HepG2 (cell line): ENCODE results near the gene PSMC3IP. TPM values are rescaled to one million over a fixed set of nuclear protein-coding genes. Genes with fewer than 3 reads are reported as not detected.

Experiments used
- CCAR2 ChIP-seq: fragments of 200-400 bp; formaldehyde crosslinking; optimal IDR thresholded peaks from 2 replicates; pipeline ENCODE3; 2018; ENCODE audit warnings: low read depth, mild to moderate bottlenecking, low read length, moderate library complexity
- MAFG ChIP-seq: sonication (generic); formaldehyde crosslinking; IDR thresholded peaks from 2 replicates; pipeline ENCODE4 v1.5.1; 2020; ENCODE audit warnings: mild to moderate bottlenecking, missing genetic modification reagents
- MLXIP ChIP-seq: sonication (generic); formaldehyde crosslinking; IDR thresholded peaks from 2 replicates; pipeline ENCODE4 v1.9.0; 2021; ENCODE audit warnings: missing genetic modification reagents, borderline replicate concordance
- MXD3 ChIP-seq: IDR thresholded peaks from 2 replicates; pipeline ENCODE4 v1.6.1; 2016; ENCODE audit warnings: mild to moderate bottlenecking, missing biosample characterization, missing genetic modification reagents
- ONECUT2 ChIP-seq: sonication (generic); formaldehyde crosslinking; IDR thresholded peaks from 2 replicates; pipeline ENCODE4 v1.4.0; 2020; ENCODE audit warnings: missing genetic modification reagents
- PAWR ChIP-seq: sonication (generic); formaldehyde crosslinking; IDR thresholded peaks from 2 replicates; pipeline ENCODE4 v1.4.0; 2020; ENCODE audit warnings: missing genetic modification reagents, mild to moderate bottlenecking, borderline replicate concordance
- PHF8 ChIP-seq: sonication (generic); formaldehyde crosslinking; IDR thresholded peaks from 2 replicates; pipeline ENCODE4 v1.5.0; 2020; ENCODE audit warnings: missing genetic modification reagents
- POLR2G ChIP-seq: fragments of 200-400 bp; formaldehyde crosslinking; IDR thresholded peaks from 2 replicates; pipeline ENCODE4 v1.6.1; 2018; ENCODE audit warnings: mild to moderate bottlenecking, low read depth, low read length, moderate library complexity
- SMAD3 ChIP-seq: sonication (generic); formaldehyde crosslinking; IDR thresholded peaks from 2 replicates; pipeline ENCODE4 v1.4.0; 2020; ENCODE audit warnings: missing genetic modification reagents
- SOX5 ChIP-seq: IDR thresholded peaks from 2 replicates; pipeline ENCODE4 v1.6.1; 2016; ENCODE audit warnings: borderline replicate concordance
- ZBTB25 ChIP-seq: IDR thresholded peaks from 2 replicates; pipeline ENCODE4 v1.6.1; 2018; ENCODE audit warnings: missing genetic modification reagents
- ZFYVE20 ChIP-seq: sonication (generic); formaldehyde crosslinking; IDR thresholded peaks from 2 replicates; pipeline ENCODE4 v1.8.0; 2023; ENCODE audit warnings: low read depth, mild to moderate bottlenecking, moderate library complexity, missing genetic modification reagents, borderline replicate concordance
- ZMAT3 ChIP-seq: sonication (generic); formaldehyde crosslinking; conservative IDR thresholded peaks from 2 replicates; pipeline ENCODE4 v1.7.0; 2021; ENCODE audit warnings: missing genetic modification reagents
- ZNF24 ChIP-seq: fragments of 450-650 bp; IDR thresholded peaks from 2 replicates; pipeline ENCODE4 v1.6.1; 2017; ENCODE audit warnings: antibody characterized with exemption, mild to moderate bottlenecking
- ZNF30 ChIP-seq: sonication (generic); formaldehyde crosslinking; IDR thresholded peaks from 2 replicates; pipeline ENCODE4 v1.5.0; 2020; ENCODE audit warnings: mild to moderate bottlenecking, missing genetic modification reagents
- ZNF430 ChIP-seq: sonication (generic); formaldehyde crosslinking; IDR thresholded peaks from 2 replicates; pipeline ENCODE4 v1.9.0; 2021; ENCODE audit warnings: mild to moderate bottlenecking, missing genetic modification reagents
- ZNF513 ChIP-seq: sonication (generic); formaldehyde crosslinking; conservative IDR thresholded peaks from 2 replicates; pipeline ENCODE4 v1.5.0; 2020; ENCODE audit warnings: missing genetic modification reagents
- ZNF549 ChIP-seq: sonication (generic); formaldehyde crosslinking; IDR thresholded peaks from 2 replicates; pipeline ENCODE4 v1.5.0; 2020; ENCODE audit warnings: missing genetic modification reagents
- ZNF605 ChIP-seq: sonication (generic); formaldehyde crosslinking; IDR thresholded peaks from 2 replicates; pipeline ENCODE4 v1.8.0; 2022; ENCODE audit warnings: mild to moderate bottlenecking, missing genetic modification reagents
- polyA plus RNA-seq, 8 experiments: library from polyadenylated mRNA; depleted of rRNA in 3 of 8; stranded (reverse) in 7 of 8; unstranded in 1 of 8; fragments of >200 nt; fragmentation: Illumina TruSeq in 4 of 8; extraction: Trizol in 4 of 8; gene quantifications; 2 replicates each; pipeline versions ENCODE4 v1.2.1 to v1.2.3, GENCODE V29; 2011 to 2016; ENCODE audit warnings: low read depth in 4 of 8, missing spikeins in 1 of 8, mixed read lengths in 1 of 8; ENCODE audit not compliant: insufficient read depth in 1 of 8
- total RNA-seq, 5 experiments: library from RNA; depleted of rRNA; stranded (reverse); fragments of >200 nt; fragmentation: Illumina TruSeq; extraction: Trizol; gene quantifications; 2 replicates each; pipeline ENCODE4 v1.2.3, GENCODE V29; 2016; ENCODE audit warnings: low read depth in 1 of 5

Gene PSMC3IP
- total and polyA plus RNA-seq, 2 of the 13 experiments (the other 11 are each of a cell fraction or from before 2014, with no cell fraction given) = 6.5 to 22.4 TPM

- TF ChIP-seq ZNF430 (CRISPR knock-in tag) = peak; percentile 92
- peak; percentile 95 for TF ChIP-seq ZNF513 (CRISPR knock-in tag)
- no peak for TF ChIP-seq PAWR (CRISPR knock-in tag)
- peak; percentile 88; the same call in 1 of the 2 replicates for TF ChIP-seq ZBTB25 (CRISPR knock-in tag)
- no peak for TF ChIP-seq ZNF549 (CRISPR knock-in tag)
- TF ChIP-seq SOX5 = peak; percentile 72; the same call in 1 of the 2 replicates
- TF ChIP-seq MXD3 (CRISPR knock-in tag) = peak; percentile 96
- peak; percentile 92 for TF ChIP-seq ZNF605 (CRISPR knock-in tag)
- peak; percentile 99 for TF ChIP-seq ZMAT3 (CRISPR knock-in tag)
- TF ChIP-seq ZFYVE20 (CRISPR knock-in tag) = no peak
- no peak for TF ChIP-seq MLXIP
- TF ChIP-seq SMAD3 (CRISPR knock-in tag) = no peak; the same call in 1 of the 2 replicates
- TF ChIP-seq POLR2G = peak; percentile 95
- 0 out of 2 replicates have a peak, but pooled peaks have one; percentile 3 for TF ChIP-seq ZNF30 (CRISPR knock-in tag)
- TF ChIP-seq PHF8 (CRISPR knock-in tag) = peak; percentile 92
- no peak; the same call in 1 of the 2 replicates for TF ChIP-seq ONECUT2 (CRISPR knock-in tag)
- no peak for TF ChIP-seq CCAR2
- no peak for TF ChIP-seq ZNF24
- no peak for TF ChIP-seq MAFG (CRISPR knock-in tag)
Observed at GRCh38 chr17:42554250-42555121, 23.0 kb downstream of the PSMC3IP start (continued).
